ENCODE measurements around the gene MSH6. TPM values are rescaled to one million over a fixed set of nuclear protein-coding genes. Genes with fewer than 3 reads are reported as not detected.

Gene MSH6
- polyA plus RNA-seq, 1 donor (not counting 4 experiments of a cell fraction or from before 2014, with no cell fraction given): 35.4 TPM

DNA sequence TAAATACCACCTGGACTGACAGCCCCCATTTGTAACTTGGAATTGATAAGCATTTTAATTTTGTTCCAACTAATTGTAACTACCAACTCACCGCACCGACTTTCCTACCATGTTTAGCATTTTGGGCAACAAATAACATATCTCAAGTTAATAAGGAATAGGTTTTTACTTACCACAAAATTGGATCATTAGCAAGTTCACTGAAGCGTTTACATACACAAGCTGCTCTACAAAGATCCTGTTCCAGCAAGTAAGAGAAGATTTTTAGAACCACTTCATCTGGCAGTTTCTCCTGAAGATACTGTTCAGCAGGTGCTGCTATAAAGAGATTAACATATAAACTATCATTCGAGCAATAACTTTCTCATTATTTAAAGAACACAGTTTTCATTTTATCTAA lies 55.7 kb downstream of the MSH6 start:
- Histone ChIP-seq H3K36me3 (ENCODE audit: control insufficient read depth in 2 of 2, extremely low read depth in 1 of 2, insufficient read depth in 2 of 2, low read length in 2 of 2) (peaks cover 3 to 5% of the 10 kb centered on the region in 2 experiments), H4K20me1 (ENCODE audit: control insufficient read depth, extremely low read depth, insufficient read depth, low read length) (no peaks in the 10 kb centered on the region), H3K79me2 (ENCODE audit: control insufficient read depth, insufficient read depth, low read length) (peaks cover 27% of the 10 kb centered on the region), H3K4me2 (ENCODE audit: control insufficient read depth, extremely low read depth, insufficient read depth, low read depth, low read length) (no peak overlapping the region), H3K9me3 (ENCODE audit: control insufficient read depth, low read depth, low read length) (no peaks in the 10 kb centered on the region), H3K27me3 (ENCODE audit: control insufficient read depth, extremely low read depth, insufficient read depth, low read length) (no peaks in the 10 kb centered on the region), H3K9ac (ENCODE audit: control insufficient read depth, extremely low read depth, insufficient read depth, low read length) (no peak overlapping the region), H3K27ac (ENCODE audit: control insufficient read depth, insufficient read depth, low read length) (no peak overlapping the region), H2AFZ (ENCODE audit: control insufficient read depth, low read length) (no peak overlapping the region), H3K4me1 (ENCODE audit: control insufficient read depth, extremely low read depth, insufficient read depth, low read length) (no peaks in the 10 kb centered on the region), H3K4me3 (ENCODE audit: control insufficient read depth in 2 of 3, extremely low read depth in 1 of 3, insufficient read depth in 2 of 3, low read depth in 1 of 3, low read length in 3 of 3) (no peak overlapping the region), H3K9me1 (ENCODE audit: control insufficient read depth, extremely low read depth, insufficient read depth, low read length) (no peaks in the 10 kb centered on the region)
- dilution Hi-C loops (cut with MboI; ENCODE audit: extremely low pct_ligation_motif_present, low sequenced_read_pairs): no loop called here
- no peak for DNase-seq (ENCODE audit: low read depth, low spot score)
- no peak for FAIRE-seq
- TF ChIP-seq EZH2 (IDR thresholded peaks at IDR 0.05; ENCODE audit: low read length): no peak
- TF ChIP-seq, protein P1, sequence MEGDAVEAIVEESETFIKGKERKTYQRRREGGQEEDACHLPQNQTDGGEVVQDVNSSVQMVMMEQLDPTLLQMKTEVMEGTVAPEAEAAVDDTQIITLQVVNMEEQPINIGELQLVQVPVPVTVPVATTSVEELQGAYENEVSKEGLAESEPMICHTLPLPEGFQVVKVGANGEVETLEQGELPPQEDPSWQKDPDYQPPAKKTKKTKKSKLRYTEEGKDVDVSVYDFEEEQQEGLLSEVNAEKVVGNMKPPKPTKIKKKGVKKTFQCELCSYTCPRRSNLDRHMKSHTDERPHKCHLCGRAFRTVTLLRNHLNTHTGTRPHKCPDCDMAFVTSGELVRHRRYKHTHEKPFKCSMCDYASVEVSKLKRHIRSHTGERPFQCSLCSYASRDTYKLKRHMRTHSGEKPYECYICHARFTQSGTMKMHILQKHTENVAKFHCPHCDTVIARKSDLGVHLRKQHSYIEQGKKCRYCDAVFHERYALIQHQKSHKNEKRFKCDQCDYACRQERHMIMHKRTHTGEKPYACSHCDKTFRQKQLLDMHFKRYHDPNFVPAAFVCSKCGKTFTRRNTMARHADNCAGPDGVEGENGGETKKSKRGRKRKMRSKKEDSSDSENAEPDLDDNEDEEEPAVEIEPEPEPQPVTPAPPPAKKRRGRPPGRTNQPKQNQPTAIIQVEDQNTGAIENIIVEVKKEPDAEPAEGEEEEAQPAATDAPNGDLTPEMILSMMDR (optimal IDR thresholded peaks at IDR 0.05 in 1 of 3, IDR thresholded peaks at IDR 0.05 in 1 of 3, conservative IDR thresholded peaks at IDR 0.05 in 1 of 3; ENCODE audit: extremely low read depth in 1 of 3, insufficient read depth in 2 of 3, low read length in 3 of 3): no peak

DNA sequence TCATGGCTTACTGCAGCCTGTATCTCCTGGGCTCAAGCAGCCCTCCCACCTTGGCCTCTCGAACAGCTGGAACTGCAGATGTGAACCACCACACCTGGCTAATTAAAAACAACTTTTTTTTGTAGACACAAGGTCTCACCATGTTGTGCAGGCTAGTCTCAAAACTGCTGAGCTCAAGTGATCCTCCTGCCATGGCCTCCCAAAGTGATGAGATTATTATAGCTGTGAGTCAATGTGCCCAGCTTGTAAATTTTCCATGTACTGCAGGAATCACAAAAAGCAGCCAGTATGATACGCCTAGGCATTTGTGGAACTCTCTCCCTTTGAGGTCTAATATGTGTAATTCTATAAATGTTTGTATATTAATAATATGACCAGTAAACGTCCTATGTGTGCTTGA lies 59.9 kb downstream of the MSH6 start:
- DNase-seq (ENCODE audit: low read depth, low spot score): no peak
- dilution Hi-C loops (cut with MboI; ENCODE audit: extremely low pct_ligation_motif_present, low sequenced_read_pairs): no loop called here
- no peaks in the 10 kb centered on the region for H4K20me1 ChIP-seq (ENCODE audit: control insufficient read depth, extremely low read depth, insufficient read depth, low read length)

More for the DNA sequence above, 59.9 kb downstream of the MSH6 start:
- H3K79me2 ChIP-seq (ENCODE audit: control insufficient read depth, insufficient read depth, low read length): peaks cover 59% of the 10 kb centered on the region
- H3K9me3 ChIP-seq (ENCODE audit: control insufficient read depth, low read depth, low read length): no peaks in the 10 kb centered on the region
- no peaks in the 10 kb centered on the region for H3K9me1 ChIP-seq (ENCODE audit: control insufficient read depth, extremely low read depth, insufficient read depth, low read length)
- H3K4me3 ChIP-seq (ENCODE audit: control insufficient read depth in 2 of 3, extremely low read depth in 1 of 3, insufficient read depth in 2 of 3, low read depth in 1 of 3, low read length in 3 of 3): no peak overlapping the region
- peaks cover 0 to 2% of the 10 kb centered on the region in 2 experiments for H3K36me3 ChIP-seq (ENCODE audit: control insufficient read depth in 2 of 2, extremely low read depth in 1 of 2, insufficient read depth in 2 of 2, low read length in 2 of 2)
- H3K9ac ChIP-seq (ENCODE audit: control insufficient read depth, extremely low read depth, insufficient read depth, low read length): no peak overlapping the region
- no peak for TF ChIP-seq EZH2 (IDR thresholded peaks at IDR 0.05; ENCODE audit: low read length)
- TF ChIP-seq, protein P1 (optimal IDR thresholded peaks at IDR 0.05 in 1 of 3, IDR thresholded peaks at IDR 0.05 in 1 of 3, conservative IDR thresholded peaks at IDR 0.05 in 1 of 3; ENCODE audit: extremely low read depth in 1 of 3, insufficient read depth in 2 of 3, low read length in 3 of 3): no peak
- H2AFZ ChIP-seq (ENCODE audit: control insufficient read depth, low read length): no peak overlapping the region
- H3K27ac ChIP-seq (ENCODE audit: control insufficient read depth, insufficient read depth, low read length): no peak overlapping the region
- H3K4me1 ChIP-seq (ENCODE audit: control insufficient read depth, extremely low read depth, insufficient read depth, low read length): no peaks in the 10 kb centered on the region
- no peaks in the 10 kb centered on the region for H3K27me3 ChIP-seq (ENCODE audit: control insufficient read depth, extremely low read depth, insufficient read depth, low read length)
- H3K4me2 ChIP-seq (ENCODE audit: control insufficient read depth, extremely low read depth, insufficient read depth, low read depth, low read length): no peak overlapping the region
- no peak for FAIRE-seq
